ENCODE measurements around the gene BACE2. TPM values are rescaled to one million over a fixed set of nuclear protein-coding genes. Genes with fewer than 3 reads are reported as not detected.
"Not testable (repeated sequence)": the region's sequence is repeated elsewhere in the genome, so short reads cannot be mapped to it uniquely, and the experiment has no call there.

The BACE2 gene
- total RNA-seq, 1 donor from 2014 or later: 16.0 TPM

DNA sequence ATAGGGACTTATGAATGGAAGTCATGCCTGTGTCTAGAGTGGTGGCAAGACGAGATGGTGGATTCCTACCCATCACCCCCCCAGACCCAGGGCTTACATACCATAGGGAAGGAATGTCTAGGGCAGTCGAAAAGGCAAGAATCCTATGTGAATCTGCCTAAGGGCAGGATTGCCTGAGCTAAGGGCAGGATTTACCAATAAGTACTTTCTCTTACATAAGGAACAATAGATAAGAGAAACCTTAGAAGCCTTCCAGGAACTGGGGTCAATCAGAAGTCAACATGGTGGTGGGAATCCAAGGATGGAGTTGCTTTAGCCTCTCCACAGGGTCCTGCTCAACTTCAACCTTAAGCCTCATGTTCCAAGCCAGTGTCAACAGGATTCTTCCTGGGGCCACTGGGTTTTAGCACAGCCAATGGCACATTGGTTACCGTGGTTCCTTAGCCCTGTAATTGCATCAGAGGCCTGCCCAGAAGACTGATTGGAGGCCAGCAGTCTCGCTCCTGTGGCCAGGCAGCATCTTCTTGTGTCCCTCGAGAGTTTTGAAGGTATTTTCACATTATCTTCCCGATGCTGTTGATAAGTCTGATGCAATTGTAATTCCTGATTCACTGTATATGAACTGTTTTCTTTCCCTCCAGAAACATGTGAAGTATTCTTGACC is 20.7 kb downstream of the BACE2 start:
- DNase-seq: no peak
- Histone ChIP-seq H3K27me3 (ENCODE audit: low read depth) (no peaks in the 10 kb centered on the region), H3K36me3 (no peaks in the 10 kb centered on the region), H3K27ac (replicated peaks) (no peak overlapping the region), H3K4me1 (peaks cover 9% of the 10 kb centered on the region), H3K9me3 (replicated peaks) (peaks cover 12% of the 10 kb centered on the region), H3K4me3 (no peak overlapping the region)
- intact Hi-C loops (cut with micrococcal nuclease): no loop called here
- TF ChIP-seq, protein P1, sequence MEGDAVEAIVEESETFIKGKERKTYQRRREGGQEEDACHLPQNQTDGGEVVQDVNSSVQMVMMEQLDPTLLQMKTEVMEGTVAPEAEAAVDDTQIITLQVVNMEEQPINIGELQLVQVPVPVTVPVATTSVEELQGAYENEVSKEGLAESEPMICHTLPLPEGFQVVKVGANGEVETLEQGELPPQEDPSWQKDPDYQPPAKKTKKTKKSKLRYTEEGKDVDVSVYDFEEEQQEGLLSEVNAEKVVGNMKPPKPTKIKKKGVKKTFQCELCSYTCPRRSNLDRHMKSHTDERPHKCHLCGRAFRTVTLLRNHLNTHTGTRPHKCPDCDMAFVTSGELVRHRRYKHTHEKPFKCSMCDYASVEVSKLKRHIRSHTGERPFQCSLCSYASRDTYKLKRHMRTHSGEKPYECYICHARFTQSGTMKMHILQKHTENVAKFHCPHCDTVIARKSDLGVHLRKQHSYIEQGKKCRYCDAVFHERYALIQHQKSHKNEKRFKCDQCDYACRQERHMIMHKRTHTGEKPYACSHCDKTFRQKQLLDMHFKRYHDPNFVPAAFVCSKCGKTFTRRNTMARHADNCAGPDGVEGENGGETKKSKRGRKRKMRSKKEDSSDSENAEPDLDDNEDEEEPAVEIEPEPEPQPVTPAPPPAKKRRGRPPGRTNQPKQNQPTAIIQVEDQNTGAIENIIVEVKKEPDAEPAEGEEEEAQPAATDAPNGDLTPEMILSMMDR (IDR thresholded peaks at IDR 0.05; ENCODE audit: borderline replicate concordance): no peak

DNA sequence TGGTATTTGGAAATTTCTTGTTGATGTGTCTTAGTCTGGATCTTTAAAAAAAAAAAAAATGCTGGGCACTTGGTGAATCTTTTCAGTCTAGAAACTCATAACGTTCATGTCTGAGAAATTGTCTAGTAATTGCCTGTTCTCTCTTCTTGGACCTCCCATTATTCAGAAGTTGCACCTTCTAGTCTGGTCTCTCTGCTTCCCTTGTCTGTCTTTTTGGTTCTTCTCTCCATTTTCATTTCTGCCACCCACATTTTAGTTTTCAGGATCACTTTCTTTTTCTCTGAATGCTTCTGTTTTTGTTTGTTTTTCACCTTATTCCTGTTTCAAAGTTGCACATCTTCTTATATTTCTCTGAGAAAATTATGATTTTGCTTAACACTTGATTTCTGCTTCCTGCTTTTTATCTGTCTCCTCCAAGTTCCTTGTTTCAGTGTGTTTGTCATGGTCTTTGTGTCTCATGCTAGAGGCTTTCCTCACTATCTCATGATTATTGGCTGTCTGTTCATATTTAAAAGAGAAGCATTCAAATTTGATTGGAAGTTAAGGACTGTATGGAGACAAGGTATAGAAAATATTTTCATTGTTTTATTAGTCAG is 21.3 kb downstream of the BACE2 start:
- H3K4me3 ChIP-seq: no peak overlapping the region
- TF ChIP-seq, protein P1 (IDR thresholded peaks at IDR 0.05; ENCODE audit: borderline replicate concordance): no peak
- H3K27me3 ChIP-seq (ENCODE audit: low read depth): no peaks in the 10 kb centered on the region
- peaks cover 12% of the 10 kb centered on the region for H3K9me3 ChIP-seq (replicated peaks)
- intact Hi-C loops (cut with micrococcal nuclease): no loop called here
- H3K27ac ChIP-seq (replicated peaks): no peak overlapping the region
- H3K4me1 ChIP-seq: peaks cover 6% of the 10 kb centered on the region
- no peaks in the 10 kb centered on the region for H3K36me3 ChIP-seq
- DNase-seq: no peak

DNA sequence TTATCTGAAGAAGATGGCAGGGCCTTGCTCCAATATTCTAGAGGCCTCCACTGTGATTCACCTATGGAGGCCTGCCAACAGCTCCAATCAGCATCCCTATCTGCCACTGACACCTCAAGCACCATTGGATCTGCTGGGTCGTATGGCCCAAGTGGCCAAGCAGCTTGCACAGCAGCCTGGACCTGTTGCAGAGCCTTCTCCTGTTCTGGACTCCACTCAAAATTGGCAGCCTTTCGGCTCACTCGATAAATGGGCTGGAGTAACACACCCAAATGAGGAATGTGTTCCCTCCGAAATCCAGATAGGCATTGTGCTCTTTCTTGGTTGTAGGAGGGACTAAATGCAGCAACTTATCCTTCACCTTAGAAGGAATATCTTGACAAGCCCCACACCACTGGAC is 24.6 kb downstream of the BACE2 start:
- H3K27ac ChIP-seq (replicated peaks); H3K36me3 ChIP-seq; intact Hi-C loops (cut with micrococcal nuclease); H3K27me3 ChIP-seq (ENCODE audit: low read depth); H3K4me1 ChIP-seq; DNase-seq; H3K4me3 ChIP-seq: not testable (repeated sequence)
- peaks cover 12% of the 10 kb centered on the region for H3K9me3 ChIP-seq (replicated peaks)

DNA sequence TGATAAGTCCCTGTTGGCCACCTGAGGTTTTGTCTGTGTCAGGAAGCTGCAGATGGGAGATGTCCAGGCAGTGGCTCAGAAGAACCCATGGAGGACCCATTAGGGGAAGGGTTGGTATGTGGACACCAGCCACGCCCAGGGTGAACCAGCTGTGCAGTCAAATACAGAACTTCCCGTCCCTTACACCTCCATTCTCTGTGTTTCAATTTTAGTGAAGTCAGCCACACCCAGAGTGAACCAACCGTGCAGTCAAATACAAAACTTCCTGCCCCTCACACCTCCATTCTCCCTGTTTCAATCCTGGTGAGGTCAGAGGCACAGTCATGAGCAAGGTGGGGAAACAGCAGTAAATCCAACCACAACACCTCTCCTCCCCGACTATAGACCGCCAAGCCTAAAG is 27.4 kb downstream of the BACE2 start:
- Histone ChIP-seq H3K4me3 (no peak overlapping the region), H3K4me1 (peaks cover 7% of the 10 kb centered on the region), H3K9me3 (replicated peaks) (no peaks in the 10 kb centered on the region), H3K36me3 (no peaks in the 10 kb centered on the region), H3K27ac (replicated peaks) (no peak overlapping the region), H3K27me3 (ENCODE audit: low read depth) (no peaks in the 10 kb centered on the region)
- no peak for DNase-seq
- intact Hi-C loops (cut with micrococcal nuclease): no loop called here
- TF ChIP-seq, protein P1 (IDR thresholded peaks at IDR 0.05; ENCODE audit: borderline replicate concordance): no peak

DNA sequence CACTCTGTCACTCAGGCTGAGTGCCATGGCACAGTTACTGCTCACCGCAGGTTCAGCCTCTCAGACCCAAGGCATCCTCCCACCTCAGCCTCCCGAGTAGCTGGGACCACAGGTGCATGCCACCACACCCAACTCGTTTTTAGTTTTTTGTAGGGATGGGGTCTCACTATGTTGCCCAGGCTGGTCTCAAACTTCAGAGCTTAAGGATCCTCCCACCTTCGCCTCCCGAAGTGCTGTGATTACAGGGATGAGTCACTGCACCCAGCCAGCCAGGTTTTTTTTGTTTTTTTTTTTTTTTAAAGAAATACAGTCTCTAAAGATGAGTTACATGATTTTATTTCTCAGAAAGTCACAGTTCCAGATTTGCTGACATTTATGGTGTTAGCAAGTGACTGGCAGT is 29.0 kb downstream of the BACE2 start:
- intact Hi-C loops (cut with micrococcal nuclease): no loop called here

DNA sequence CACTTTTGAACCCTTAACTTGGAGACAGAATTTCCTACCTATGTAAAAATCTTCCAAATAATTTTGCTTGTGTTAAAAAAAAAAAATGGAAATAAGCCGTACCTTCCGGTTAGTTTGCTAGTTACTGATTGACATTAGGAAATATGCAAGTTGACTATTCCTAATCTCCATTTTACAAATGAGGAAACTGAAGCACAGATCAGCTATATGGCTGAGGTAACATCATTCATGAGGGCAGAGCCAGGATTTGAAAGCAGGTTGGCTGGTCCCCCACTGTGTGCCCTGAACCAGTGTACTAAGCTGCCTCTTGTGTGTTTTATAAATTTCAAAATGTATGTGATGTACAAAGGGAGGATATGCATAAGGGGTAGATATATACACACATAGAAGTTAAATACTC is 29.6 kb downstream of the BACE2 start:
- Histone ChIP-seq H3K4me3 (no peak overlapping the region), H3K4me1 (peaks cover 7% of the 10 kb centered on the region), H3K27ac (replicated peaks) (no peak overlapping the region), H3K27me3 (ENCODE audit: low read depth) (no peaks in the 10 kb centered on the region), H3K36me3 (no peaks in the 10 kb centered on the region), H3K9me3 (replicated peaks) (no peaks in the 10 kb centered on the region)
- TF ChIP-seq, protein P1 (IDR thresholded peaks at IDR 0.05; ENCODE audit: borderline replicate concordance): no peak
- intact Hi-C loops (cut with micrococcal nuclease): no loop called here
- DNase-seq: no peak

More for the DNA sequence above, 29.0 kb downstream of the BACE2 start:
- Histone ChIP-seq H3K9me3 (replicated peaks) (no peaks in the 10 kb centered on the region), H3K27ac (replicated peaks) (no peak overlapping the region), H3K4me3 (no peak overlapping the region), H3K36me3 (no peaks in the 10 kb centered on the region), H3K27me3 (ENCODE audit: low read depth) (no peaks in the 10 kb centered on the region), H3K4me1 (peaks cover 7% of the 10 kb centered on the region)
- DNase-seq: no peak
- TF ChIP-seq, protein P1 (IDR thresholded peaks at IDR 0.05; ENCODE audit: borderline replicate concordance): no peak

DNA sequence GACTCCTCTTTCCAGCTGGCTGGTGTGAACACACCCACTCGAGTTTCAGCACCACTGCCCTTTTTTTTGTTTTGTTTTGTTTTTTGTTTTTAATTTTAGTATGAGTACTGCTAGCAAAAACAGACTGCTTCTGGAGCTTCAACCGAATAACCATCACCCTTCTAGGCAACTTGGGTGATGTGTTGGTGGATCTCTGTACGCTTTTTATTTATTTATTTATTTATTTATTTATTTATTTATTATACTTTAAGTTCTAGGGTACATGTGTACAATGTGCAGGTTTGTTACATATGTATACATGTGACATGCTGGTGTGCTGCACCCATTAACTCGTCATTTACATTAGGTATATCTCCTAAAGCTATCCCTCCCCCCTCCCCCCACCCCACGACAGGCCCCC is 30.7 kb downstream of the BACE2 start:
- intact Hi-C loops (cut with micrococcal nuclease); H3K27me3 ChIP-seq (ENCODE audit: low read depth); H3K27ac ChIP-seq (replicated peaks); H3K9me3 ChIP-seq (replicated peaks); DNase-seq; H3K4me3 ChIP-seq; H3K4me1 ChIP-seq; H3K36me3 ChIP-seq: not testable (repeated sequence)

Data from left ventricle myocardium inferior (tissue), 1 donor.